Fibroblast of lung (primary cell): ENCODE measurements around the gene HYCC1. TPM values are rescaled to one million over a fixed set of nuclear protein-coding genes. Genes with fewer than 3 reads are reported as not detected.
A peak's percentile ranks its signal among the peaks of the same experiment; 100 is the strongest.
"Not testable (repeated sequence)": the region's sequence is repeated elsewhere in the genome, so short reads cannot be mapped to it uniquely, and the experiment has no call there.

Experiments used
- DNase-seq, 2 donors: peaks; one replicate each; pipeline versions ENCODE4 v3.0.0 to v3.0.0-alpha.2; 2010; ENCODE audit warnings: low read depth in 2 of 2
- H2AFZ ChIP-seq: 2 replicates; pipeline ENCODE4 v1.5.1; 2012; ENCODE audit warnings: low read length, control low read depth, inconsistent platforms
- H3K27ac ChIP-seq: 2 replicates; pipeline ENCODE4 v1.5.1; 2011; ENCODE audit warnings: low read length, control low read depth; ENCODE audit not compliant: insufficient read depth
- H3K27me3 ChIP-seq: 2 replicates; pipeline ENCODE4 v1.5.1; 2011; ENCODE audit warnings: mild to moderate bottlenecking, low read length; ENCODE audit not compliant: control insufficient read depth, insufficient read depth
- H3K36me3 ChIP-seq: 2 replicates; pipeline ENCODE4 v1.5.1; 2011; ENCODE audit warnings: low read length; ENCODE audit not compliant: control insufficient read depth, insufficient read depth
- H3K4me1 ChIP-seq: 2 replicates; pipeline ENCODE4 v1.5.1; 2011; ENCODE audit warnings: low read length; ENCODE audit not compliant: control insufficient read depth, insufficient read depth; ENCODE audit errors: extremely low read depth
- H3K4me2 ChIP-seq: 2 replicates; pipeline ENCODE4 v1.5.1; 2011; ENCODE audit warnings: low read length, control low read depth; ENCODE audit not compliant: insufficient read depth; ENCODE audit errors: extremely low read depth
- H3K4me3 ChIP-seq, 4 experiments: fragments of 200-600 bp in 1 of 4; sonication (generic) in 1 of 4; replicated peaks in 1 of 4; 2 replicates each; pipeline ENCODE4 v1.5.1; 2011 to 2016; ENCODE audit warnings: low read length in 4 of 4, low read depth in 3 of 4, mild to moderate bottlenecking in 3 of 4, control low read depth in 2 of 4, inconsistent platforms in 1 of 4, mixed read lengths in 1 of 4; ENCODE audit not compliant: insufficient read depth in 1 of 4; ENCODE audit errors: control extremely low read depth in 1 of 4
- H3K79me2 ChIP-seq: 2 replicates; pipeline ENCODE4 v1.5.1; 2012; ENCODE audit warnings: mild to moderate bottlenecking, low read length, inconsistent platforms; ENCODE audit not compliant: control insufficient read depth, insufficient read depth
- H3K9ac ChIP-seq: 2 replicates; pipeline ENCODE4 v1.5.1; 2011; ENCODE audit warnings: mild to moderate bottlenecking, low read length, control low read depth; ENCODE audit not compliant: insufficient read depth
- H3K9me3 ChIP-seq: 2 replicates; pipeline ENCODE4 v1.5.1; 2012; ENCODE audit warnings: low read depth, low read length; ENCODE audit not compliant: control insufficient read depth, insufficient read depth
- H4K20me1 ChIP-seq: 2 replicates; pipeline ENCODE4 v1.5.1; 2011; ENCODE audit warnings: low read length; ENCODE audit not compliant: control insufficient read depth, insufficient read depth; ENCODE audit errors: extremely low read depth
- EZH2 ChIP-seq: IDR thresholded peaks from 2 replicates; pipeline ENCODE4 v1.5.1; 2012; ENCODE audit warnings: low read length, control low read depth, mild to moderate bottlenecking; ENCODE audit errors: missing control alignments
- polyA plus RNA-seq, 2 donors: library from polyadenylated mRNA; depleted of rRNA in 1 of 2; stranded (reverse) in 1 of 2; unstranded in 1 of 2; fragments of >200 nt; gene quantifications; 2 replicates each; pipeline ENCODE4 v1.2.1, GENCODE V29; 2011 to 2012; ENCODE audit warnings: missing spikeins in 1 of 2
- total RNA-seq: library from RNA; depleted of rRNA; stranded (reverse); fragments of >200 nt; gene quantifications from 2 replicates; pipeline ENCODE4 v1.2.1, GENCODE V29; 2014
- TF ChIP-seq, protein P1 (sequence below), 2 donors: IDR thresholded peaks in 1 of 2; conservative IDR thresholded peaks in 1 of 2; 1 replicate in 1 of 2; 2 replicates in 1 of 2; pipeline ENCODE4 v1.5.1; 2011 to 2012; ENCODE audit warnings: low read length in 2 of 2, control low read depth in 1 of 2, inconsistent platforms in 1 of 2, low read depth in 1 of 2, mild to moderate bottlenecking in 1 of 2

HYCC1 gene
- total and polyA plus RNA-seq, 2 donors (not counting 1 experiment from before 2014, with no cell fraction given) = 197 to 211 TPM

DNA sequence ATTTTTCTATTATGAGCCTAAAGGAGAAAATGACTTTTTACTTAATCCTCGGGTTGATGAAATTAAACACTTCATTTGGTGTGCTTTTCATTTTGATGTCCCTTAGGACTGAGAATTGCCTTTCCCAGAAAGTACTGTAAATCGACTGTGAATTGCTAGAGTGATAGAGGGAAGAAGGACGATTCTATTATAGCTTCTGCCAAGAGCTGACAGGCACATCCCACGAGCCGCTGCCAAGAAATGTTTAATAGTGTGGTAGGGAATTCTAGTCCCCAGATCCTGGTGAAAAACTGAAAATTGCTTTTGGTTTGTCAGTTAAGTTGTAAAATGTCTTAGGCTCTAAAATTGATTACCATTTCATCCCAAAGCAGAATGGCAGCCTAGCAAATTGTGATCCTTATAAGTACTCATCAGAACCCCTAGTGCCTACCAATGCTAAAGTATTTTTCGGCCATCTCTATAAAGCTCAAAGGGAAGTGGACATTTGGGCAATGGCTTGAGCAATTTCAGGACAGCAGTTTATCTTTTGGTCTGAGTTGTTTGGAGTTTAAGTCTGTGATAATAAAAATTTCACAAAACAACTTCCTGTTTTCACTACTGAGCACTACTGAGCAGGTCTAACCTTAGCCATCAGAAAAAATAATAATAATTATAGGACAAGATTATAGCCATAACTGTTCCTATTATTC, 44.6 kb upstream of the HYCC1 start:
- H3K27me3 ChIP-seq = no peaks in the 10 kb centered on the region
- peak overlapping the region; percentile 7 for H2AFZ ChIP-seq
- TF ChIP-seq EZH2 = no peak
- TF ChIP-seq, protein P1, sequence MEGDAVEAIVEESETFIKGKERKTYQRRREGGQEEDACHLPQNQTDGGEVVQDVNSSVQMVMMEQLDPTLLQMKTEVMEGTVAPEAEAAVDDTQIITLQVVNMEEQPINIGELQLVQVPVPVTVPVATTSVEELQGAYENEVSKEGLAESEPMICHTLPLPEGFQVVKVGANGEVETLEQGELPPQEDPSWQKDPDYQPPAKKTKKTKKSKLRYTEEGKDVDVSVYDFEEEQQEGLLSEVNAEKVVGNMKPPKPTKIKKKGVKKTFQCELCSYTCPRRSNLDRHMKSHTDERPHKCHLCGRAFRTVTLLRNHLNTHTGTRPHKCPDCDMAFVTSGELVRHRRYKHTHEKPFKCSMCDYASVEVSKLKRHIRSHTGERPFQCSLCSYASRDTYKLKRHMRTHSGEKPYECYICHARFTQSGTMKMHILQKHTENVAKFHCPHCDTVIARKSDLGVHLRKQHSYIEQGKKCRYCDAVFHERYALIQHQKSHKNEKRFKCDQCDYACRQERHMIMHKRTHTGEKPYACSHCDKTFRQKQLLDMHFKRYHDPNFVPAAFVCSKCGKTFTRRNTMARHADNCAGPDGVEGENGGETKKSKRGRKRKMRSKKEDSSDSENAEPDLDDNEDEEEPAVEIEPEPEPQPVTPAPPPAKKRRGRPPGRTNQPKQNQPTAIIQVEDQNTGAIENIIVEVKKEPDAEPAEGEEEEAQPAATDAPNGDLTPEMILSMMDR (conservative IDR thresholded peaks at IDR 0.05 in 1 of 2, IDR thresholded peaks at IDR 0.05 in 1 of 2; ENCODE audit: low read depth in 1 of 2, low read length in 2 of 2) = no peak
- no peak overlapping the region for H3K27ac ChIP-seq
- H3K4me1 ChIP-seq = no peaks in the 10 kb centered on the region
- no peaks in the 10 kb centered on the region for H3K79me2 ChIP-seq
- H3K9me3 ChIP-seq = no peaks in the 10 kb centered on the region
- H3K9ac ChIP-seq = no peak overlapping the region
- DNase-seq = no peak
- peak overlapping the region in 1 of 4 experiments; percentile 14 for H3K4me3 ChIP-seq
- no peaks in the 10 kb centered on the region for H4K20me1 ChIP-seq
- H3K4me2 ChIP-seq = peak overlapping the region; percentile 39
- no peaks in the 10 kb centered on the region for H3K36me3 ChIP-seq

DNA sequence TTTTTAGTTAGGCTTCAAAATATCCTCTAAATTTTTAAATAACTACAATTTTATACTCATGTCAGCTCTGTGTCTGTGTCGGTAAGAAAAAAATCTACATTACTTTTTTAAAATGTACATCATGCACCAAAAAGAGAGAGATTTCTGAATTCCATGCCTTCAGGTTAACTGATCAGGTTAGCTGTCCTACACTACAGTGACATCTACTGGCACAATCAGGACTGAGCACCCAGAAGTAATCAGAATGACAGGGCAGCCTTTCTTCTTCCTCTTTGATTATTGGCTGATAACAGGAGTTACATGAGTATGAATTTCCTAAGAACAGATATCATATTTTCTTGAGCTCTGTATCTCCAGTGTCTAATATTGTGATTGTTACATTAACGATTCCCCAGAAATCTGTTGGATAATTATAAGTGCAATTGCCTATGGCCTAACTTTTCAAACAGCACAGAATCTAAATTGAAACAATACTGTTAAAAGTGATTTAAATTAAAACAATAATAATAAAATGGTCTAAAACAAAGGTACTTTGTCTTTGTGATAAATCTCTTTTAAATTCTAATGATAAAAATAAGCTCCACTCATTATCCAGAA, 41.8 kb upstream of the HYCC1 start:
- DNase-seq = peak; percentile 60 to 83
- H3K36me3 ChIP-seq = no peaks in the 10 kb centered on the region
- peaks cover 3% of the 10 kb centered on the region for H3K4me1 ChIP-seq
- H3K9me3 ChIP-seq = no peaks in the 10 kb centered on the region
- no peaks in the 10 kb centered on the region for H3K79me2 ChIP-seq
- no peak overlapping the region for H3K9ac ChIP-seq
- no peak overlapping the region for H3K4me3 ChIP-seq
- H2AFZ ChIP-seq = no peak overlapping the region
- no peaks in the 10 kb centered on the region for H3K27me3 ChIP-seq
- TF ChIP-seq, protein P1 (conservative IDR thresholded peaks at IDR 0.05 in 1 of 2, IDR thresholded peaks at IDR 0.05 in 1 of 2; ENCODE audit: low read depth in 1 of 2, low read length in 2 of 2) = peak; percentile 96
- TF ChIP-seq EZH2 = no peak
- no peaks in the 10 kb centered on the region for H4K20me1 ChIP-seq
- H3K4me2 ChIP-seq = no peak overlapping the region
- no peak overlapping the region for H3K27ac ChIP-seq

DNA sequence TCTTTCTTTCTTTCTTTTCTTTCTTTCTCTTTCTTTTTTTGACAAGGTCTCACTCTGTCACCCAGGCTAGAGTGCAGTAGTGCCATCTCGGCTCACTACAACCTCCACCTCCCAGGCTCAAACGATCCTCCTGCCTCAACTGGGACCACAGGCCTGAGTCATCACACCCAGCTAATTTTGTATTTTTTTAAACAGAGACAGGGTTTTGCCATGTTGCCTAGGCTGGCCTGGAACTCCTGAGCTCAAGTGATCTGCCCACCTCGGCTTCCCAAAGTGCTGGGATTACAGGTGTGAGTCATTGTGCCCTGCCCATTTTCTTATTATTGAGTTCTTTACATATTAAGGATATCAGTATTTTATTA, 37.2 kb upstream of the HYCC1 start:
- not testable (repeated sequence) for H3K27me3 ChIP-seq, H3K79me2 ChIP-seq, H3K36me3 ChIP-seq, H3K27ac ChIP-seq, H4K20me1 ChIP-seq, H3K9ac ChIP-seq, H3K4me1 ChIP-seq, H3K4me3 ChIP-seq, H3K9me3 ChIP-seq, H2AFZ ChIP-seq, H3K4me2 ChIP-seq
- peak in 1 of 2 donors; percentile 12 for DNase-seq

DNA sequence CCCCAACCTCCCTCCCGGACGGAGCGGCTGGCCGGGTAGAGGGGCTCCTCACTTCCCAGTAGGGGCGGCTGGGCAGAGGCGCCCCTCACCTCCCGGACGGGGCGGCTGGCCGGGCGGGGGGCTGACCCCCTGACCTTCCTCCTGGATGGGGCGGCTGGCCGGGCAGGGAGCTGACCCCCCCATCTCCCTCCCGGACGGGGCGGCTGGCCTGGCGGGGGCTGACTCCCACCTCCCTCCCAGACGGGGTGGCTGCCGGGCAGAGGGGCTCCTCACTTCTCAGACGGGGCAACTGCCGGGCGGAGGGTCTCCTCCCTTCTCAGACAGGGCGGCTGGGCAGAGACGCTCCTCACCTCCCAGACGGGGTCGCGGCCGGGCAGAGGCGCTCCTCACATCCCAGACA, 32.4 kb upstream of the HYCC1 start:
- not testable (repeated sequence) for H3K9ac ChIP-seq, H3K4me3 ChIP-seq, H3K27me3 ChIP-seq, H3K27ac ChIP-seq, H2AFZ ChIP-seq, H3K4me2 ChIP-seq, DNase-seq, H3K79me2 ChIP-seq, H3K4me1 ChIP-seq, H3K9me3 ChIP-seq, H4K20me1 ChIP-seq, H3K36me3 ChIP-seq

DNA sequence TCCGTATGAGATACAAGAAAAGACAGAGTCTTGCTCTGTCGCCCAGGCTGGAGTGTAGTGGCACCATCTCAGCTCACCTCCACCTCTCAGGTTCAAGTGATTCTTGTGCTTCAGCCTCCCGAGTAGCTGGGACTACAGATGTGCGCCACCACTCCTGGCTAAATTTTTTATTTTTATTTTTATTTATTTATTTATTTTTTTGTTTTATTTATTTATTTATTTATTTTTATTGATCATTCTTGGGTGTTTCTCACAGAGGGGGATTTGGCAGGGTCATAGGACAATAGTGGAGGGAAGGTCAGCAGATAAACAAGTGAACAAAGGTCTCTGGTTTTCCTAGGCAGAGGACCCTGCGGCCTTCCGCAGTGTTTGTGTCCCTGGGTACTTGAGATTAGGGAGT, 31.2 kb upstream of the HYCC1 start:
- not testable (repeated sequence) for H3K9me3 ChIP-seq, H2AFZ ChIP-seq, H3K79me2 ChIP-seq, H4K20me1 ChIP-seq, H3K36me3 ChIP-seq, H3K27me3 ChIP-seq, H3K27ac ChIP-seq, H3K4me2 ChIP-seq, H3K4me3 ChIP-seq, H3K4me1 ChIP-seq, DNase-seq, H3K9ac ChIP-seq
